Measurements from ENCODE around the gene ZNF688. TPM values are rescaled to one million over a fixed set of nuclear protein-coding genes. Genes with fewer than 3 reads are reported as not detected.

Gene ZNF688
- total and polyA plus RNA-seq, 9 of the 15 experiments (the other 6 are each of a cell fraction or from before 2014, with no cell fraction given): 0.48 to 12.9 (median 4.5) TPM

DNA sequence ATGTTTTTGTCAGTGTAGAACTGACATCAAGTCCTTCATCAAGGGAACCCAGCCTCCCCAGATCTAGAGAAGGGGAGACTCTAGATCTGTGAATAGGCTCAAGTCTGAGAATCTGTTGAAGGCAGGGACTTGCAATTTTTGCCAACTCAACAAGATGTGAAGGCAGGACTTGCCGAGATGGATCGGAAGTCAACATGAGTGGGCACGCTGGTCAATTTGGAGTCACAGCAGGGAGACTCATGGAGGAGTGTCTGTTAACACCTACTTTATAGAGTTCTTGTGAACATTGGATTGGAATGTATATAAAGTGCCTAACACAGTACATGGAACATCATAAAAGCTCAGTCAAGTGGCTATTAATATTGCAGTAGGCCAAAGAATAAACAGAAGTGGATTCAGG lies 28.7 kb upstream of the ZNF688 start:
- intact Hi-C loops (cut with micrococcal nuclease): no loop called here
- WGBS (ENCODE audit: insufficient coverage, low coverage, missing lambda C conversion rate): 80% methylated on average over 3 of the region's 3 CpGs
- in situ Hi-C loops (cut with MboI): no loop called here
- Histone ChIP-seq H3K9ac (ENCODE audit: insufficient read depth in 1 of 2, low read depth in 2 of 2, low read length in 2 of 2) (peak overlapping the region in 1 of 2 experiments; percentile 50; a peak in 1 of 4 replicates), H3K4me1 (replicated peaks in 1 of 2; ENCODE audit: control insufficient read depth in 2 of 2, insufficient read depth in 2 of 2, low read length in 2 of 2) (peaks cover 0 to 12% of the 10 kb centered on the region in 2 experiments; a peak in 2 of 5 replicates), H2AFZ (ENCODE audit: low read depth, low read length) (no peak overlapping the region), H3K4me2 (ENCODE audit: insufficient read depth, low read length) (no peak overlapping the region), H3K36me3 (ENCODE audit: control insufficient read depth, insufficient read depth, low read length) (peaks cover 28% of the 10 kb centered on the region), H3K27ac (ENCODE audit: extremely low read depth, low read depth, low read length) (no peak overlapping the region), H3K9me3 (replicated peaks; ENCODE audit: control insufficient read depth, insufficient read depth, low read depth, low read length) (no peaks in the 10 kb centered on the region), H3K27me3 (ENCODE audit: control insufficient read depth in 2 of 2, insufficient read depth in 2 of 2, low read length in 2 of 2) (no peaks in the 10 kb centered on the region), H3K4me3 (no peak overlapping the region), H3K79me2 (ENCODE audit: control insufficient read depth, insufficient read depth, low read length) (no peaks in the 10 kb centered on the region), H4K20me1 (replicated peaks; ENCODE audit: control insufficient read depth, insufficient read depth, low read length) (no peaks in the 10 kb centered on the region), H3K9me1 (ENCODE audit: control insufficient read depth, insufficient read depth, low read length) (no peaks in the 10 kb centered on the region)
- ATAC-seq (no peak), DNase-seq (ENCODE audit: extremely low read depth in 1 of 4, low spot score in 3 of 4) (no peak), FAIRE-seq (no peak)
- POLR2A ChIA-PET: interaction anchor here (0.7 to 3.1 kb wide), 2 partner anchors 8 to 10 kb away, joined by 3 to 13 read pairs; partner anchors contain the start of gene ZNF689
- TF ChIP-seq ZNF3 (CRISPR knock-in tag; IDR thresholded peaks at IDR 0.05) (no peak), RCOR1 (IDR thresholded peaks at IDR 0.05; ENCODE audit: borderline replicate concordance in 1 of 2, low read depth in 2 of 2, low read length in 2 of 2) (no peak), ZNF316 (IDR thresholded peaks at IDR 0.05) (peak; percentile 38; the same call in 1 of the 2 replicates)
- TF ChIP-seq, protein P1, sequence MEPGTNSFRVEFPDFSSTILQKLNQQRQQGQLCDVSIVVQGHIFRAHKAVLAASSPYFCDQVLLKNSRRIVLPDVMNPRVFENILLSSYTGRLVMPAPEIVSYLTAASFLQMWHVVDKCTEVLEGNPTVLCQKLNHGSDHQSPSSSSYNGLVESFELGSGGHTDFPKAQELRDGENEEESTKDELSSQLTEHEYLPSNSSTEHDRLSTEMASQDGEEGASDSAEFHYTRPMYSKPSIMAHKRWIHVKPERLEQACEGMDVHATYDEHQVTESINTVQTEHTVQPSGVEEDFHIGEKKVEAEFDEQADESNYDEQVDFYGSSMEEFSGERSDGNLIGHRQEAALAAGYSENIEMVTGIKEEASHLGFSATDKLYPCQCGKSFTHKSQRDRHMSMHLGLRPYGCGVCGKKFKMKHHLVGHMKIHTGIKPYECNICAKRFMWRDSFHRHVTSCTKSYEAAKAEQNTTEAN (CRISPR knock-in tag; IDR thresholded peaks at IDR 0.05): no peak
- no TSS peak for BruUV-seq (replicated peaks)
- CTCF ChIA-PET (ENCODE audit: low intra/inter-chr PET ratio): no interaction called here

DNA sequence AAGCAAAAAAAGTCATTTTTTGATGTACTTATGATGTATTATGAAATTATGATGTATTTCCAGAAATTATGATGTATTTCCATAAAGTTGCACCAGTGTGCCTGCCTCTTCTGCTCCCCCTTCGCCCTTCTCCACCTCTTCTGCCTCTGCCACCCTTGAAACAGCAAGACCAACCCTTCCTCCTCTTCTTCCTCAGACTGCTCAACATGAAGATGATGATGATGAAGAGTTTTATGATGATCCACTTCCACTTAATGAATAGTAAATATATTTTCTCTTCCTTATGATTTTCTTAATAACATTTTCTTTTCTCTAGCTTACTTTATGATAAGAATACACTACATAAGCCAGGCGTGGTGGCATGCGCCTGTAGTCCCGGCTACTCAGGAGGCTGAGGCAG lies 21.4 kb upstream of the ZNF688 start:
- in situ Hi-C loops (cut with MboI) (no loop called here), intact Hi-C loops (cut with micrococcal nuclease) (no loop called here)
- CTCF ChIA-PET (ENCODE audit: low intra/inter-chr PET ratio): no interaction called here
- H3K9ac ChIP-seq (ENCODE audit: insufficient read depth in 1 of 2, low read depth in 2 of 2, low read length in 2 of 2): no peak overlapping the region
- ATAC-seq (no peak), DNase-seq (ENCODE audit: extremely low read depth in 1 of 4, low spot score in 3 of 4) (no peak), FAIRE-seq (no peak)
- no peak overlapping the region for H3K4me2 ChIP-seq (ENCODE audit: insufficient read depth, low read length)
- no TSS peak for BruUV-seq (replicated peaks)
- H4K20me1 ChIP-seq (replicated peaks; ENCODE audit: control insufficient read depth, insufficient read depth, low read length): no peaks in the 10 kb centered on the region
- peaks cover 5 to 7% of the 10 kb centered on the region in 2 experiments; a peak in 3 of 5 replicates for H3K4me1 ChIP-seq (replicated peaks in 1 of 2; ENCODE audit: control insufficient read depth in 2 of 2, insufficient read depth in 2 of 2, low read length in 2 of 2)
- H3K27me3 ChIP-seq (ENCODE audit: control insufficient read depth in 2 of 2, insufficient read depth in 2 of 2, low read length in 2 of 2): no peaks in the 10 kb centered on the region
- no peak overlapping the region for H2AFZ ChIP-seq (ENCODE audit: low read depth, low read length)
- peaks cover 4% of the 10 kb centered on the region for H3K36me3 ChIP-seq (ENCODE audit: control insufficient read depth, insufficient read depth, low read length)
- H3K9me3 ChIP-seq (replicated peaks; ENCODE audit: control insufficient read depth, insufficient read depth, low read depth, low read length): no peaks in the 10 kb centered on the region
- H3K27ac ChIP-seq (ENCODE audit: extremely low read depth, low read depth, low read length): no peak overlapping the region
- no peak overlapping the region for H3K4me3 ChIP-seq
- H3K9me1 ChIP-seq (ENCODE audit: control insufficient read depth, insufficient read depth, low read length): no peaks in the 10 kb centered on the region
- POLR2A ChIA-PET: interaction anchor here (1.0 to 1.3 kb wide), 3 partner anchors 9 to 17 kb away, joined by 5 to 7 read pairs (median 5); partner anchors contain the start of gene ZNF689
- WGBS (ENCODE audit: insufficient coverage, low coverage, missing lambda C conversion rate): 85% methylated on average over 4 of the region's 4 CpGs
- TF ChIP-seq, protein P2, sequence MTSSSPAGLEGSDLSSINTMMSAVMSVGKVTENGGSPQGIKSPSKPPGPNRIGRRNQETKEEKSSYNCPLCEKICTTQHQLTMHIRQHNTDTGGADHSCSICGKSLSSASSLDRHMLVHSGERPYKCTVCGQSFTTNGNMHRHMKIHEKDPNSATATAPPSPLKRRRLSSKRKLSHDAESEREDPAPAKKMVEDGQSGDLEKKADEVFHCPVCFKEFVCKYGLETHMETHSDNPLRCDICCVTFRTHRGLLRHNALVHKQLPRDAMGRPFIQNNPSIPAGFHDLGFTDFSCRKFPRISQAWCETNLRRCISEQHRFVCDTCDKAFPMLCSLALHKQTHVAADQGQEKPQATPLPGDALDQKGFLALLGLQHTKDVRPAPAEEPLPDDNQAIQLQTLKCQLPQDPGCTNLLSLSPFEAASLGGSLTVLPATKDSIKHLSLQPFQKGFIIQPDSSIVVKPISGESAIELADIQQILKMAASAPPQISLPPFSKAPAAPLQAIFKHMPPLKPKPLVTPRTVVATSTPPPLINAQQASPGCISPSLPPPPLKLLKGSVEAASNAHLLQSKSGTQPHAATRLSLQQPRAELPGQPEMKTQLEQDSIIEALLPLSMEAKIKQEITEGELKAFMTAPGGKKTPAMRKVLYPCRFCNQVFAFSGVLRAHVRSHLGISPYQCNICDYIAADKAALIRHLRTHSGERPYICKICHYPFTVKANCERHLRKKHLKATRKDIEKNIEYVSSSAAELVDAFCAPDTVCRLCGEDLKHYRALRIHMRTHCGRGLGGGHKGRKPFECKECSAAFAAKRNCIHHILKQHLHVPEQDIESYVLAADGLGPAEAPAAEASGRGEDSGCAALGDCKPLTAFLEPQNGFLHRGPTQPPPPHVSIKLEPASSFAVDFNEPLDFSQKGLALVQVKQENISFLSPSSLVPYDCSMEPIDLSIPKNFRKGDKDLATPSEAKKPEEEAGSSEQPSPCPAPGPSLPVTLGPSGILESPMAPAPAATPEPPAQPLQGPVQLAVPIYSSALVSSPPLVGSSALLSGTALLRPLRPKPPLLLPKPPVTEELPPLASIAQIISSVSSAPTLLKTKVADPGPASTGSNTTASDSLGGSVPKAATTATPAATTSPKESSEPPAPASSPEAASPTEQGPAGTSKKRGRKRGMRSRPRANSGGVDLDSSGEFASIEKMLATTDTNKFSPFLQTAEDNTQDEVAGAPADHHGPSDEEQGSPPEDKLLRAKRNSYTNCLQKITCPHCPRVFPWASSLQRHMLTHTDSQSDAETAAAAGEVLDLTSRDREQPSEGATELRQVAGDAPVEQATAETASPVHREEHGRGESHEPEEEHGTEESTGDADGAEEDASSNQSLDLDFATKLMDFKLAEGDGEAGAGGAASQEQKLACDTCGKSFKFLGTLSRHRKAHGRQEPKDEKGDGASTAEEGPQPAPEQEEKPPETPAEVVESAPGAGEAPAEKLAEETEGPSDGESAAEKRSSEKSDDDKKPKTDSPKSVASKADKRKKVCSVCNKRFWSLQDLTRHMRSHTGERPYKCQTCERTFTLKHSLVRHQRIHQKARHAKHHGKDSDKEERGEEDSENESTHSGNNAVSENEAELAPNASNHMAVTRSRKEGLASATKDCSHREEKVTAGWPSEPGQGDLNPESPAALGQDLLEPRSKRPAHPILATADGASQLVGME (CRISPR knock-in tag; IDR thresholded peaks at IDR 0.05): no peak
- H3K79me2 ChIP-seq (ENCODE audit: control insufficient read depth, insufficient read depth, low read length): peaks cover 3% of the 10 kb centered on the region; the same call in 1 of the 3 replicates
